ENCODE results near the gene RPL14. TPM values are rescaled to one million over a fixed set of nuclear protein-coding genes. Genes with fewer than 3 reads are reported as not detected.

Gene RPL14
- total and polyA plus RNA-seq, 4 donors = 82.6 to 383 (median 185) TPM

DNA sequence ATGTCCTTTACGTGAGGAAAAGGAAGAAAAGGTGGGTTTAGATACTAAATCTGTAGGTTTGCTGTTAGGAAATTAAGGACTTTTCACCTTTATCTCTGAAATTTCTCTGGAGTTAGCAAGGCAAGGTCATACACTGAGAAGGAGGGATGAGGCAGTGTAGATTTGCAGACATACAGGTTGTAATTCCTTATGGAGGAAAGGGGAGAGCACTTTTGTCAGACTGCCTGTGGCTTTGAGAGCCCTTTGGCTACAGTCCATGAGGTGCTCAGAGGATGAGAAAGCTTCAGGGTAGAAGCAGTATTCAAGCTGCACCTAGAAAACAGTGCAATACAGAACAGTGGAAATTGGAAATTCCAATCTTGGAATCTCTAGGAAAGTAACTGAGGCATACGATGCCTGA, 8.3 kb downstream of the RPL14 start:
- Histone ChIP-seq H3K27ac (ENCODE audit: low read depth in 1 of 2, low read length in 2 of 2) (no peak overlapping the region), H3K9ac (ENCODE audit: low read depth in 1 of 2, low read length in 2 of 2) (no peak overlapping the region), H3K4me3 (ENCODE audit: low read depth in 1 of 3, low read length in 3 of 3) (no peak overlapping the region), H3K4me1 (ENCODE audit: control insufficient read depth in 4 of 4, insufficient read depth in 4 of 4, low read length in 3 of 4) (peaks cover 0 to 3% (median 1%) of the 10 kb centered on the region in 4 donors), H3K36me3 (ENCODE audit: control insufficient read depth in 4 of 4, insufficient read depth in 3 of 4, low read depth in 1 of 4, low read length in 3 of 4) (peaks cover 7 to 49% (median 33%) of the 10 kb centered on the region in 4 donors), H3K27me3 (ENCODE audit: control insufficient read depth in 4 of 4, insufficient read depth in 4 of 4, low read length in 3 of 4) (no peaks in the 10 kb centered on the region), H3K9me3 (ENCODE audit: control insufficient read depth in 4 of 4, low read length in 3 of 4) (no peaks in the 10 kb centered on the region)
- no peak for DNase-seq (ENCODE audit: low spot score)
- TF ChIP-seq FOXA1 (IDR thresholded peaks at IDR 0.05) = no peak
- TF ChIP-seq GABPA (IDR thresholded peaks at IDR 0.05 in 1 of 2, conservative IDR thresholded peaks at IDR 0.05 in 1 of 2) = no peak
- 94% methylated on average over 2 of the region's 2 CpGs for WGBS

DNA sequence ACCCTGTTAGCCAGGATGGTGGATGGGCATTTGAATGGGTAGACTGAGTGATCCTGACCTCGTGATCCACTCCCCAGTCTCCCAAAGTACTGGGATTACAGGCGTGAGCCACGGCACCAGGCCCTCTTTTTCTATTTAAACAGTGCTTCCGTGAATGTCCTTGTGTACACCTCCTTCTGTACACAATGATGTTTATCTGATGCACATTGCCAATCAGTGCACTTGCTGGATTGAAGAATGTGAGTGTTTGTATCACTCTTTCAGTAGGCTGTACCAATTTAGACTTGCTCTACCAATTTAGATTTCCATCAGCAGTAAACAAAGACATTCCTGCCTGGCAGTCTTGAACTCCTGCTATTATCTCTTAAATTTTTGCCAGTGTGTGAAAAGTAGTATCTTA, 10.9 kb downstream of the RPL14 start:
- TF ChIP-seq EGR1 (IDR thresholded peaks at IDR 0.05; ENCODE audit: low read depth in 2 of 2) (no peak), FOXA1 (IDR thresholded peaks at IDR 0.05) (peak; percentile 96), RAD21 (IDR thresholded peaks at IDR 0.05) (no peak), GABPA (IDR thresholded peaks at IDR 0.05 in 1 of 2, conservative IDR thresholded peaks at IDR 0.05 in 1 of 2) (peak in 1 of 2 donors; percentile 18), NR2F2 (IDR thresholded peaks at IDR 0.05) (no peak), RXRA (IDR thresholded peaks at IDR 0.05) (peak; percentile 28 to 56), FOXA2 (IDR thresholded peaks at IDR 0.05) (peak; percentile 97), HNF4A (conservative IDR thresholded peaks at IDR 0.05) (peak in 1 of 2 donors; percentile 36), YY1 (IDR thresholded peaks at IDR 0.05) (peak; percentile 46), JUND (IDR thresholded peaks at IDR 0.05) (no peak), REST (IDR thresholded peaks at IDR 0.05) (no peak), HNF4G (IDR thresholded peaks at IDR 0.05) (no peak), SP1 (IDR thresholded peaks at IDR 0.05) (peak; percentile 45), TAF1 (conservative IDR thresholded peaks at IDR 0.05) (no peak)
- TF ChIP-seq, protein P1, sequence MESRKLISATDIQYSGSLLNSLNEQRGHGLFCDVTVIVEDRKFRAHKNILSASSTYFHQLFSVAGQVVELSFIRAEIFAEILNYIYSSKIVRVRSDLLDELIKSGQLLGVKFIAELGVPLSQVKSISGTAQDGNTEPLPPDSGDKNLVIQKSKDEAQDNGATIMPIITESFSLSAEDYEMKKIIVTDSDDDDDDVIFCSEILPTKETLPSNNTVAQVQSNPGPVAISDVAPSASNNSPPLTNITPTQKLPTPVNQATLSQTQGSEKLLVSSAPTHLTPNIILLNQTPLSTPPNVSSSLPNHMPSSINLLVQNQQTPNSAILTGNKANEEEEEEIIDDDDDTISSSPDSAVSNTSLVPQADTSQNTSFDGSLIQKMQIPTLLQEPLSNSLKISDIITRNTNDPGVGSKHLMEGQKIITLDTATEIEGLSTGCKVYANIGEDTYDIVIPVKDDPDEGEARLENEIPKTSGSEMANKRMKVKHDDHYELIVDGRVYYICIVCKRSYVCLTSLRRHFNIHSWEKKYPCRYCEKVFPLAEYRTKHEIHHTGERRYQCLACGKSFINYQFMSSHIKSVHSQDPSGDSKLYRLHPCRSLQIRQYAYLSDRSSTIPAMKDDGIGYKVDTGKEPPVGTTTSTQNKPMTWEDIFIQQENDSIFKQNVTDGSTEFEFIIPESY (IDR thresholded peaks at IDR 0.05) = peak; percentile 52
- TF ChIP-seq, protein P2, sequence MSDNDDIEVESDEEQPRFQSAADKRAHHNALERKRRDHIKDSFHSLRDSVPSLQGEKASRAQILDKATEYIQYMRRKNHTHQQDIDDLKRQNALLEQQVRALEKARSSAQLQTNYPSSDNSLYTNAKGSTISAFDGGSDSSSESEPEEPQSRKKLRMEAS (IDR thresholded peaks at IDR 0.05) = peak; percentile 54
- TF ChIP-seq, protein P3, sequence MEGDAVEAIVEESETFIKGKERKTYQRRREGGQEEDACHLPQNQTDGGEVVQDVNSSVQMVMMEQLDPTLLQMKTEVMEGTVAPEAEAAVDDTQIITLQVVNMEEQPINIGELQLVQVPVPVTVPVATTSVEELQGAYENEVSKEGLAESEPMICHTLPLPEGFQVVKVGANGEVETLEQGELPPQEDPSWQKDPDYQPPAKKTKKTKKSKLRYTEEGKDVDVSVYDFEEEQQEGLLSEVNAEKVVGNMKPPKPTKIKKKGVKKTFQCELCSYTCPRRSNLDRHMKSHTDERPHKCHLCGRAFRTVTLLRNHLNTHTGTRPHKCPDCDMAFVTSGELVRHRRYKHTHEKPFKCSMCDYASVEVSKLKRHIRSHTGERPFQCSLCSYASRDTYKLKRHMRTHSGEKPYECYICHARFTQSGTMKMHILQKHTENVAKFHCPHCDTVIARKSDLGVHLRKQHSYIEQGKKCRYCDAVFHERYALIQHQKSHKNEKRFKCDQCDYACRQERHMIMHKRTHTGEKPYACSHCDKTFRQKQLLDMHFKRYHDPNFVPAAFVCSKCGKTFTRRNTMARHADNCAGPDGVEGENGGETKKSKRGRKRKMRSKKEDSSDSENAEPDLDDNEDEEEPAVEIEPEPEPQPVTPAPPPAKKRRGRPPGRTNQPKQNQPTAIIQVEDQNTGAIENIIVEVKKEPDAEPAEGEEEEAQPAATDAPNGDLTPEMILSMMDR (IDR thresholded peaks at IDR 0.05; ENCODE audit: low read depth, low read length, missing input control) = no peak
- TF ChIP-seq, protein P4, sequence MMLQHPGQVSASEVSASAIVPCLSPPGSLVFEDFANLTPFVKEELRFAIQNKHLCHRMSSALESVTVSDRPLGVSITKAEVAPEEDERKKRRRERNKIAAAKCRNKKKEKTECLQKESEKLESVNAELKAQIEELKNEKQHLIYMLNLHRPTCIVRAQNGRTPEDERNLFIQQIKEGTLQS (IDR thresholded peaks at IDR 0.05) = no peak
- no peak for DNase-seq (ENCODE audit: low spot score)
- Histone ChIP-seq H3K27me3 (ENCODE audit: control insufficient read depth in 4 of 4, insufficient read depth in 4 of 4, low read length in 3 of 4) (no peaks in the 10 kb centered on the region), H3K27ac (ENCODE audit: low read depth in 1 of 2, low read length in 2 of 2) (peak overlapping the region; percentile 35 to 43), H3K9me3 (ENCODE audit: control insufficient read depth in 4 of 4, low read length in 3 of 4) (no peaks in the 10 kb centered on the region), H3K36me3 (ENCODE audit: control insufficient read depth in 4 of 4, insufficient read depth in 3 of 4, low read depth in 1 of 4, low read length in 3 of 4) (peaks cover 3 to 26% (median 16%) of the 10 kb centered on the region in 4 donors), H3K4me1 (ENCODE audit: control insufficient read depth in 4 of 4, insufficient read depth in 4 of 4, low read length in 3 of 4) (peaks cover 0 to 3% (median 1%) of the 10 kb centered on the region in 4 donors), H3K4me3 (ENCODE audit: low read depth in 1 of 3, low read length in 3 of 3) (no peak overlapping the region), H3K9ac (ENCODE audit: low read depth in 1 of 2, low read length in 2 of 2) (no peak overlapping the region)
- 40% methylated on average over 4 of the region's 4 CpGs for WGBS
